NCI-H1436 treated with DMSO at 0.1 percent for 48 hours (cell line): ENCODE measurements around the gene ACRV1.
"Not testable (repeated sequence)": the region's sequence is repeated elsewhere in the genome, so short reads cannot be mapped to it uniquely, and the experiment has no call there.

ENCODE experiments used
- DNase-seq: peaks from one replicate; lab custom pipeline; 2025; lab: John Stamatoyannopoulos, UW

ACRV1 gene, protein sequence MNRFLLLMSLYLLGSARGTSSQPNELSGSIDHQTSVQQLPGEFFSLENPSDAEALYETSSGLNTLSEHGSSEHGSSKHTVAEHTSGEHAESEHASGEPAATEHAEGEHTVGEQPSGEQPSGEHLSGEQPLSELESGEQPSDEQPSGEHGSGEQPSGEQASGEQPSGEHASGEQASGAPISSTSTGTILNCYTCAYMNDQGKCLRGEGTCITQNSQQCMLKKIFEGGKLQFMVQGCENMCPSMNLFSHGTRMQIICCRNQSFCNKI

DNA sequence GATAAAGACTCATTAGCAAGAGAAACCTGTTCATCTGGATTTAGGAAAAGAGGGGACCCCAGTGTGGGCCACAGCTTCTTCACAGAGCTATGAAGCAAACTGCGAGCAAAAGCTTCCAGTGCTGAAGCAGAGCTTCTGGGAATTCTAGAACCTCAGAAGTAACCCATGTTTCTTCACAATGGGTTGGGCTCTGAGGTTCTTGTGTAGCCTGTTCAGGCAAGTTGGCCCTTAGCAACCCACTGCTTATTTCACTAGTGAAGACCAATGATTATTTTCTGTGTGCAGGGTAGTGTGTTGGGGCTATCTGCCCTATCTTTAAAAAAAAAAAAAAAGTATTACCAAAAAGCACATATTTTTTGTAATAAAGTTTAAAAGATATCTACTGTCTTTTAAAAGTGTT is at the start of gene ACRV1:
TSS of gene ACRV1 (minus strand) at position 101 of the 400 bp plus-strand sequence. CDS start at position 34, 67 bp downstream.
- no peak for DNase-seq

- no peak for DNase-seq
Measured at GRCh38 chr11:125728969-125729368, 48.3 kb upstream of the ACRV1 start.

GRCh38 chr11:125724125-125724524 is 43.5 kb upstream of the ACRV1 start:
- DNase-seq = no peak

DNA sequence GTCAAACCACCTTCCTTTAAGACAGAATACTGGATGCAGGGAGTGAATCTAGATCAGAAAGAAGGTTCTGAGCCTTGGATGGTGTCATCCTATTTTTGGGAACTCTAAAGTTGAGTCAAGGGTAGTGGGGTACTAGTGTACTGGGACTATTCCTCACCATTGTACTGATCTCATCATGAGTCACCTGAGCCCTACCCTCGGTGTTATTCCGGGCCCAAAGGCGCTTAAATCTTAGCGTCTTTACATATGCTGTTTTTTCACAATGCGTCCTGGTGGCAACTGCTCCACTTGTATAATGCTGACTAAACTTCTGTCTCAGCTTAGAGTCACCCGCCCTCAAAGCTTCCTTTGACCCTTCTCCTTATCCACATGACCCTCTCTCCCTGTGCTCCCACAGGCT is 40.1 kb upstream of the ACRV1 start:
- DNase-seq = no peak

- not testable (repeated sequence) for DNase-seq
Measured at GRCh38 chr11:125704686-125705085, 24.0 kb upstream of the ACRV1 start.

- no peak for DNase-seq
Measured at GRCh38 chr11:125701858-125702621, 21.4 kb upstream of the ACRV1 start.

GRCh38 chr11:125701018-125701610 is 20.5 kb upstream of the ACRV1 start:
- no peak for DNase-seq

DNA sequence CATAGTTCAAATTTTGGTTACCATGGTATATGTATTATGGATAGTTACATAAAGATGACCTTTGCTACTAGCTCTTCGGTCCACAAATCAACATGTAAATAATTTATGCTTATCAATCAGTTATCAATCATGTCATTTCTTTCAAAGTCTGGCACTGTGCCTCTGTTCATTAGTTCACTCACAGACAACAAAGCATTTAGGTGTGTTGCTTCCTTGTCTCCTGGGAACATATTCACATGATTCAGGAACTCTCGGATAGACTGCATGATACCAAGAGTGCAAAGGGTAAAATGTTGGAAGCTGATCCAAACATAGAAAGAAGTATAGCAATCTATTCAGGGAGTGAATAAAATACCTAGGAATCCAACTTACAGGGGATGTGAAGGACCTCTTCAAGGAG is 14.3 kb upstream of the ACRV1 start:
- DNase-seq = no peak

DNA sequence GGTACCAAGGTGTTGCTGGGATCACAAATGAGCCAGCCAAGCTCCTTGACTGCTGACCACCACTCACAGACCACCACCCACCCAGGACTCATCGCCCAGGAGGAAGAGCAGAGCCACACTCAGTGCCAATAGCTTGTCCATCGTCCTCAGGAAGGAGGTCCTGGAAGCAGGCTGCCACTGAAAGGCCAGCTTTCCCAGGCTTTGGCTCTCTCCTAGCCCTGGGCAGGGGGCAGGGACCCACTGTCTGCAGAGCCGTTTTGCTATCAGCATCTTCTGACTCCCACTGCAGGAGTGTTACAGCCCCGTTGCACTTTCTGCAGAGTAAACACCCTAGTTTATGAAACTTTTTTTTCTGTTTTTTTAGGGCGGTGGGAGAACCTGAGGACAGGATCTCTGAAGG is 12.2 kb upstream of the ACRV1 start:
- no peak for DNase-seq

- no peak for DNase-seq
Measured at GRCh38 chr11:125690006-125690405, 9.4 kb upstream of the ACRV1 start.

DNA sequence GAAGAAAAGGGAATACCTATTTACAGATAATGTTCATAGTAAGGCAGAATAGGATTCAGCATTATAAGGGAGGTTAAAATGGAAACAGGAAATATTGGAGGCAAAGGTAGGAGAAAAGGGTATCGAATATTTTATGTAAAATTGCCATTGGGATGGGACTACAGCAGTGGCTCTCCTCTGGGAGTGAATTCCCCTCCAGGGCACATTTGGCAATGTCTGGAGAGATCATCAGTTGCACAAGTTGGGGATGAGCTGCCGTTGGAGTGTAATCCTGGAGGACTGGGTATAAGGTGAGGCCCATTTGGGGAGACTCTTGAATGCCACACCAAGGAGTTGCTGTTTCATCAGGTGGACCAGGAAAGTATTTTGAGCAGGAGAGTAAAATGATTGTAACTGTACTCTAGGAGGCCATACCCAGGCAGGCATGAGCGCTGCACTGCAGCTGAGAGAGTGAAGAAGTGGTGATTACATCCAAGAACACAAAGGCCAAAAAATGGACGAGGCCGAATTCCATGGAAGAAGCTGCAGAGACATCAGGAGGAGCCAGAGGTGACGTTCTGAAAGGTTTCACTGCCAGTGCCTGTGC is 8.7 kb upstream of the ACRV1 start:
- DNase-seq = no peak

- no peak for DNase-seq
Measured at GRCh38 chr11:125688632-125689031, 8.0 kb upstream of the ACRV1 start.

- no peak for DNase-seq
Measured at GRCh38 chr11:125688066-125688465, 7.4 kb upstream of the ACRV1 start.

DNA sequence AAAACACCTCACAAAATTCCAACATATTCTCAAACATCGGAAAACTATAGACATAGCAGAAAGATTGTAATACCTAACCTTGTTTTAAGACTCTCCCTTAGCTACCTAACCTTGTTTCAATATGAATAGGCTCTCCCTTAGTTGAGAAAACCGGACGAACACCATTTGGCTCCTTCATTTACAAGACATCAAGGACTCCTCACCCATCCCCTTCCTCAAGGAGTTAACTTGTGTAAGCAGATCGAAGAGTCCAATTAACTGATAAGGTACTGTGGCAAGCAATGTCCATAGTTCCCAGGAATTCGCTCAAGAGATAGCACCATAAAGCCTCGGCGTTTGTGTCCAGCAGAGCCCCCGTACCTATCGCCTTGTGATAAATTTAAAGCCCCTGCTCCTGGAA is 4.6 kb upstream of the ACRV1 start:
- no peak for DNase-seq

GRCh38 chr11:125679837-125680236 is 810 bp downstream of the ACRV1 start:
- DNase-seq = no peak

DNA sequence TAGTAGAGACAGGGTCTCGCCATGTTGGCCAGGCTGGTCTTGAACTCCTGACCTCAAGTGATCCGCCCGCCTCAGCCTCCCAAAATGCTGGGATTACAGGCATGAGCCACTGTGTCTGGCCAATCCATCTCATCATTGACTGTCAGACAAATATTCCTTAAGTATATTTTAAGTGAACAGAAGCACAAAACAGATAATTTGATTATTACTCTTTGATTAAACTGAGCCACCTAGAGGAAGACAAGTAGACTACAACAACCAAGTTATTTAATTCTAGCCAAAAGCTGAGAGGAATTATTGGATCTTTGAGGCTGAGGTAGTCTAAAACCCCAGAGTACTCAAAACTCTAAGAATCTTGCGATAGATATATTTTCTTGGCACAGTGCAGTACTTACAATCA is 1.2 kb downstream of the ACRV1 start:
- no peak for DNase-seq

DNA sequence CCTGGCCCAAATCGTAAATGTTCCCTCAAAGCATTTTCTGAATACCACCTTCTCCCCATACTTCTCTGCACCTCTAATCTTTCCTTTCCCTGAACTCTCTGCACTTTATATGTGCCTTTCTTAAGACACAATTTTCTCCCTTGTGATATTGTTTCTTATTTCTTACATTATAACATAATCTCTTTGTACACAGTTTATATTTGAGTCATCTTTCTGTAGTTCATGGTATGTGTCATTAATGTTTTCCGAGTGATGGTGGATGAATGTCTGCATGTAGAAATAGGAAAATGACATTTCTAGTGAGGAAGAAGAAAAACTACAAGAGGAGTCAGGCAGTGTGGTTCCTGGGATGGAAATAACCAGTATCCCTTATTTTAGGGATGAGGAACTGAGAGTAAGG is 5.5 kb downstream of the ACRV1 start:
- no peak for DNase-seq

- DNase-seq = no peak
Measured at GRCh38 chr11:125674210-125674609, 6.4 kb downstream of the ACRV1 start.

DNA sequence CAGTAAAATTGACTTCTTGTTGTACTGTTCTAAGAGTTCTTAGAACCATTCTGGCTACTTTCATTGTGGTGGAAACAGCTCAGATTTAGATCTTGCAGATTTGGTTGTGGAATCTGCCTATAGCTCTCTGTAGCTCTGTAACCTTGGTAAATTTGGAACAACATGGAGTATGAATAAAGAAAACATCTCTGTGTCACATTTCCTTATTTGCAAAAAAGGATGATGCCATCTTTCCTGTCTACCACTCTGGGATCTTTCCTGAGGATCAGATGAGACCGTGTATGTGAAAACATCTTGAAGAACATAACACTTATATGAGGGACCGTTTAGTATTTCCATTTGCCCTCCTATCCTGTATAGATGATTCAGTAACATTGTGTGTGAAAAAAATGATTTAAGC is 9.1 kb downstream of the ACRV1 start:
- no peak for DNase-seq

GRCh38 chr11:125670172-125670571 is 10.5 kb downstream of the ACRV1 start:
- DNase-seq = no peak

DNA sequence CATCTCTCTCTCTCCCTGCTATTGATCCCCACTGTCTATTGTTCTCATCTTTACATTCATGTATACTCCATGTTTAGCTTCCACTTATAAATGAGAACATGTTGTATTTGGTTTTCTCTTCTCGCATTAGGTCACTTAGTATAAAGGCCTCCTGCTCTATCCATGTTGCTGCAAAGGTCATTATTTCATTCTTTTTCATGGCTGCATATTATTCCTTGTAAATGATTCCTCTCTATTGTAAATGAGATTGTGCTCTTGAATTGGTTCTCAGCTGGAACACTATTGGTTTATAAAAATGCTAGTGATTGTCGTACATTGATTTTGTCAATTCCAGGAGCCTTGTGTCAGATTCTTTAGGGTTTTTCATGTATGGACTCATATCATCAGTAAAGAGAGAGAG is 13.5 kb downstream of the ACRV1 start:
- DNase-seq = no peak

GRCh38 chr11:125663910-125664309 is 16.7 kb downstream of the ACRV1 start:
- no peak for DNase-seq

DNA sequence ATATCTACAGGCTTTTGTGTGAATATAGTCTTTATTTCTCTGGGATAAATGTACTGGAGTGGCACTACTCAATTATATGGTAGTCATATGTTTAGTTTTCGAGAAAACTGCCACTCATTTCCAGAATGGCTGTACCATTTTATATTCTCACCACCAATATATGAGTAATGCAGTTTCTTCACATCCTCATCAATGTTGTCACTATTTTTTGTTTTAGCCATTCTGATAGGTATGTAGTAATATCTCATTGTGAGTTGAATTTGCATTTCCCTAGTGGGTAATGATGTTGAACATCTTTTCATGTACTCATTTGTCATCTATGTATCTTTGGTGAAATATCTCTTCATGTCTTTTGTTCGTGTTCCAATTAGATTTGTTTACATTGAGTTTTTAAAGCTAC is 18.0 kb downstream of the ACRV1 start:
- DNase-seq = no peak
